HG03520 (cell line): ENCODE measurements around the gene RAI1.
"Not testable (repeated sequence)": the region's sequence is repeated elsewhere in the genome, so short reads cannot be mapped to it uniquely, and the experiment has no call there.

Source experiments
- ATAC-seq: cut with Tn5 transposase; IDR thresholded peaks from one replicate; pipeline ENCODE4 v1.9.1; 2021; ENCODE audit warnings: mild to moderate bottlenecking, moderate library complexity; ENCODE audit not compliant: unreplicated experiment

Gene RAI1, protein sequence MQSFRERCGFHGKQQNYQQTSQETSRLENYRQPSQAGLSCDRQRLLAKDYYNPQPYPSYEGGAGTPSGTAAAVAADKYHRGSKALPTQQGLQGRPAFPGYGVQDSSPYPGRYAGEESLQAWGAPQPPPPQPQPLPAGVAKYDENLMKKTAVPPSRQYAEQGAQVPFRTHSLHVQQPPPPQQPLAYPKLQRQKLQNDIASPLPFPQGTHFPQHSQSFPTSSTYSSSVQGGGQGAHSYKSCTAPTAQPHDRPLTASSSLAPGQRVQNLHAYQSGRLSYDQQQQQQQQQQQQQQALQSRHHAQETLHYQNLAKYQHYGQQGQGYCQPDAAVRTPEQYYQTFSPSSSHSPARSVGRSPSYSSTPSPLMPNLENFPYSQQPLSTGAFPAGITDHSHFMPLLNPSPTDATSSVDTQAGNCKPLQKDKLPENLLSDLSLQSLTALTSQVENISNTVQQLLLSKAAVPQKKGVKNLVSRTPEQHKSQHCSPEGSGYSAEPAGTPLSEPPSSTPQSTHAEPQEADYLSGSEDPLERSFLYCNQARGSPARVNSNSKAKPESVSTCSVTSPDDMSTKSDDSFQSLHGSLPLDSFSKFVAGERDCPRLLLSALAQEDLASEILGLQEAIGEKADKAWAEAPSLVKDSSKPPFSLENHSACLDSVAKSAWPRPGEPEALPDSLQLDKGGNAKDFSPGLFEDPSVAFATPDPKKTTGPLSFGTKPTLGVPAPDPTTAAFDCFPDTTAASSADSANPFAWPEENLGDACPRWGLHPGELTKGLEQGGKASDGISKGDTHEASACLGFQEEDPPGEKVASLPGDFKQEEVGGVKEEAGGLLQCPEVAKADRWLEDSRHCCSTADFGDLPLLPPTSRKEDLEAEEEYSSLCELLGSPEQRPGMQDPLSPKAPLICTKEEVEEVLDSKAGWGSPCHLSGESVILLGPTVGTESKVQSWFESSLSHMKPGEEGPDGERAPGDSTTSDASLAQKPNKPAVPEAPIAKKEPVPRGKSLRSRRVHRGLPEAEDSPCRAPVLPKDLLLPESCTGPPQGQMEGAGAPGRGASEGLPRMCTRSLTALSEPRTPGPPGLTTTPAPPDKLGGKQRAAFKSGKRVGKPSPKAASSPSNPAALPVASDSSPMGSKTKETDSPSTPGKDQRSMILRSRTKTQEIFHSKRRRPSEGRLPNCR (N-terminal part only)

GRCh38 chr17:17681187-17681743 is at the start of gene RAI1:
Gene RAI1 (plus strand): TSS chr17:17681458. CDS start chr17:17792949, 111,491 bp downstream.
- ATAC-seq = peak; percentile 41

DNA sequence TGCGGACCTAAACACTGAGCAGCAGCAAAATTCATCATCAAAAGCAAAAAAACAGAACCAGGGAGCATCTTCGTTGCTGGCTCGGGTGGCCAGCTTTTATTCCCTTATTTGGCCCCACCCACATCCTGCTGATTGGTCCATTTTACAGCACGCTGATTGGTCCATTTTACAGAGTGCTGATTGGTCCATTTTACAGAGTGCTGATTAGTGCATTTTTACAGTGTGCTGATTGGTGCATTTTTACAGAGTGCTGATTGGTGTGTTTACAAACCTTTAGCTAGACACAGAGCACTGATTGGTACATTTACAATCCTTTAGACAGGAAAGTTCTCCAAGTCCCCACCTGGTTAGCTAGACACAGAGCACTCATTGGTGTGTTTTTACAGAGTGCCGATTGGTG is 48.6 kb upstream of the RAI1 start:
- not testable (repeated sequence) for ATAC-seq

DNA sequence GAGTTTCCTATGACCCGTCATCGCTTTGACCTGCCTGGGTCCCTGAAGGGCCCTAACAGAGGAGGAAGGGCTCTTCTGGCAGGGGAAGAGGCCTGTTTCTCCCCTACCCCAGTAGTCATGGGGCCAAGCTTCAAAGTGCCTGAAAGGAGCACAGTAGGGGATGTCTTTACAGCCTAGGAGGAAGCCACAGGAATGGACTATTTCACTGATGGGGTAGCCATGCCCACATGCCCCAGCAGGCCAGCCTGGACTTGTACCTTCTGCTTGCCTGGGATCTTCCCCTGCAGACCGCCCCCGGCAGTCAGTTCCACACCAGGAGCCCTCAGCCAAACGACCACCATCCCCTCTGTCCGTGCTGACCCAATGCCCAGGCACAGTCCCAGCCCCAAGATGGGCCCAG is 47.9 kb upstream of the RAI1 start:
- ATAC-seq = no peak

- ATAC-seq = no peak
Measured at GRCh38 chr17:17635126-17635525, 46.1 kb upstream of the RAI1 start.

GRCh38 chr17:17635537-17636271 is 45.6 kb upstream of the RAI1 start:
- not testable (repeated sequence) for ATAC-seq

- no peak for ATAC-seq
Measured at GRCh38 chr17:17636272-17636885, 44.9 kb upstream of the RAI1 start.

- no peak for ATAC-seq
Measured at GRCh38 chr17:17638467-17638866, 42.8 kb upstream of the RAI1 start.

GRCh38 chr17:17639661-17640270 is 41.5 kb upstream of the RAI1 start:
- not testable (repeated sequence) for ATAC-seq

- ATAC-seq = no peak
Measured at GRCh38 chr17:17641621-17642409, 39.4 kb upstream of the RAI1 start.

- not testable (repeated sequence) for ATAC-seq
Measured at GRCh38 chr17:17645148-17645547, 36.1 kb upstream of the RAI1 start.

- no peak for ATAC-seq
Measured at GRCh38 chr17:17645961-17646360, 35.3 kb upstream of the RAI1 start.

GRCh38 chr17:17647524-17648178 is 33.6 kb upstream of the RAI1 start:
- no peak for ATAC-seq

- ATAC-seq = no peak
Measured at GRCh38 chr17:17648762-17649161, 32.5 kb upstream of the RAI1 start.

- ATAC-seq = no peak
Measured at GRCh38 chr17:17650959-17651358, 30.3 kb upstream of the RAI1 start.

DNA sequence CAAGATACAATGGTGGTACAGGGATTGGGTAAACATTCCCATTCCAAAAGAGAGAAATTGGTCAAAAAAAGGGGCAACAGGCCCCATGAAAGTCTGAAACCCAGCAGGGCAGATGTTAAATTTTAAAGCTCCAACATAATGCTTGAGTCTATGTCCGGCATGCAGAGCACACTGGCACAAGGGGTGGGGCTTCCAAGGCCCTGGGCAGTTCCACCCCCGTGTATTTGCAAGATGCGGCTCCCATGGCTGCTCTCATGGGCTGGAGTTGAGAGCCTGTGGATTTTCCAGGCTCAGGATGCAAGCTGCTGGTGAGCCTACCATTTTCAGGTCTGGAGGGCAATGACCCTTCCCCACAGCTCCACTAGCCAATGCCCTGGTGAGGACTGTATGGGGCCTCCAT is 27.9 kb upstream of the RAI1 start:
- ATAC-seq = no peak

- no peak for ATAC-seq
Measured at GRCh38 chr17:17659340-17659739, 21.9 kb upstream of the RAI1 start.

- no peak for ATAC-seq
Measured at GRCh38 chr17:17661134-17661533, 20.1 kb upstream of the RAI1 start.

DNA sequence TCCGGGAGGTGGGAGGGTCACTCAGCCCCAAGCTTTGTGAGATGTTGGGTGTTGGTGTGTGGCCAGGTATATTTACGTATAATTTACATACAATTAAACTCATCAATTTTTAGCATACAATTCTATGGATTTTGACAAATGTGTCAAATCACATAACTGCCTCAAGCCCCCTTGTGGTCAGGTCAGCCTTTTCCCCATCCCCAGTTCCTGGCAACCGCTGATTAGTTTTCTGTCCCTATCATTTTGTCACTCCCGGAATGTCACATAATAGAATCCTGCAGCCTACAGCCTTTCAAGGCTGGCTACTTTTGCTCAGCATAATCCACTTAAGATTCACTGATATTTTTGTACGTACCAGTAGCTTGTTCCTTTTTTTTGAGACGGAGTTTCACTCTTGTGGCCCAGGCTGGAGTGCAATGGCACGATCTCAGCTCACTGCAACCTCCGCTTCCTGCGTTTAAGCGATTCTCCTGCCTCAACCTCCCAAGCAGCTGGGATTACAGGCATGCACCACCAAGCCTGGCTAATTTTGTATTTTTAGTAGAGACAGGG is 19.3 kb upstream of the RAI1 start:
- ATAC-seq = no peak
